Renal pelvis (tissue), 4 donors: Measurements from ENCODE around the gene USP30. TPM values are rescaled to one million over a fixed set of nuclear protein-coding genes. Genes with fewer than 3 reads are reported as not detected.
"Not testable (repeated sequence)": the region's sequence is repeated elsewhere in the genome, so short reads cannot be mapped to it uniquely, and the experiment has no call there.

ENCODE experiments used
- DNase-seq: peaks from one replicate; pipeline ENCODE4 v3.0.0-alpha.2; 2013
- polyA plus RNA-seq, 3 donors: library from polyadenylated mRNA; unstranded; fragments of 120-200 nt; gene quantifications; one replicate each; pipeline ENCODE4 v1.2.1, GENCODE V29; 2013; ENCODE audit not compliant: insufficient read length in 3 of 3

The USP30 gene
- polyA plus RNA-seq, 3 donors: 22.3 to 26.8 (median 26.2) TPM

DNA sequence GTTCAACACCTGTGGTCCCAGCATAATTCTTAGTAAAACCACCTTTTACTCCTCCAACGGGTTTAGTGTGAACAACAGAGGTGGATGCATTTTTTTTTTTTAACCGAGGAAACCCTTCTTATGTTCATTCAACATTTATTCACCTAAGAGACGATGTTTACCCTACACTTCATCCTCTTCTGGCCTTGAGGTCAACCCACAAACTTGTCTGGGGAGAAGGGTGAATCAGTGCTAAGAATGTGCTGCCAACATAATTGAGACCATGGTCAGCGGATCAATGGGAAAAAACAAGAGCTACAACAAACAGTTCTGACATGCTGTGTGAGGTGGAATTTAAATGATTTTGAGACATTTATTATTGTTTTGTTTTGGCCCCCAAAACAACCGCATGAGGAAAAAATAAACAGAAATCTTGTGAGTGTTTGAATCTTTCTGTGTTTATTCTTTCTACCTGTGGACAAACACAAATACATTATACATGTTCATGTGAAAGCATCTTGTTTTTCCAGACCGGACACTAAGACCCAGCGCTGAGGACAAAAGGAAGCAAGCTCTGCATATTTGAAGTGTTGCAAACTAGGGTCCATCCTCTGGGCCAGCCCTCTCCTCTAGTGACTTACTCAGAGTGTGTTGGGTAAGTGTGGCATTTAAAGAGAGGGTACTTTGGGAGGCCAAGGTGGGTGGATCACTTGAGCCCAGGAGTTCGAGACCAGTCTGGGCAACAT lies 5.1 kb upstream of the USP30 start:
- no peak for DNase-seq

DNA sequence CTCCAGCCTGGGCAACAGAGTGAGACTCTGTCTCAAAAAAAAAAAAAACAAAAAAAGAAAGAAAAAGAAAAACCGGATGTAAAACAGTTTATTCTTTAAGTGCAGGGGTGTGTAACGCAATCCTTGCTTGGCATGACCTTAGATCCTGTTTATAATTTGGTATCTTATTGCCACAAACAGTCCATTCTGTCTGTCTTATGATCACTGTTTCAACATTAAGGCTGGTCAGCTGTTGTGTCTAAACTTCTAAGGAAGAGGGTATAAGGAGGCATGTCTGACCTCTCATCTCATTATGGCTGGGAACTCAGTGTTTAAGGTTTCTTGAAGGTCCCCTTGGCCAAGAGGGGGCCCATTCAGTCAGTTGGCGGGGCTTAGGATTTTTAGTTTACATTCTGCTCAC lies 3.7 kb upstream of the USP30 start:
- not testable (repeated sequence) for DNase-seq

DNA sequence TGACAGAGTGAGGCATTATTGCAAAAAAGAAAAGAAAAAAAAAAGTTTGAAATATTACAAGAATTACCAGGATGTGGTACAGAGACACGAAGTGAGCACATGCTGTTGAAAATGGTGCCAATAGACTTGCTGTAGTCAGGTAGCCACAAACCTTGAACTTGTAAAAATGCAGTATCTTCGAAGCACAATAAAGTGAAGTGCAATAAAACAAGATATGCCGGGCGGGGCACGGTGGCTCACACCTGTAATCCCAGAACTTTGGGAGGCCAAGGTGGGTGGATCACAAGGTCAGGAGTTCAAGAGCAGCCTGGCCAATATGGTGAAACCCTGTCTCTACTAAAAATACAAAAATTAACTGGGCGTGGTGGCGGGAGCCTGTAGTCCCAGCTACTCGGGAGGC lies 2.6 kb upstream of the USP30 start:
- DNase-seq: not testable (repeated sequence)

DNA sequence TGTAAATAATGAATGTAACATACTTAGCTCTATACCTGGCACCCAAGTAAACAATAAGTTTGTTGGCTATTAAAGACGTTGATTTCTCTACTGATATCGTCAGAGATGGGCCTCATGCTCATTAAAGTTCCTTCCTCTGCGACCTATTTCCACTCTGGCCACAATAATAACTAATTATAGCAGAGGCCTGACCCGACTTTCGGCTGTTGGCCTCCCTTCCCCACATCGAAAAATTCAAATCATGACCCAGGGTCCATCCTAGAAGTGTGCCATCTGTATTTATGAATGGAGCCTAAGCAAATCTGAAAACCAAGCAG lies 321 bp upstream of the USP30 start:
- no peak for DNase-seq

DNA sequence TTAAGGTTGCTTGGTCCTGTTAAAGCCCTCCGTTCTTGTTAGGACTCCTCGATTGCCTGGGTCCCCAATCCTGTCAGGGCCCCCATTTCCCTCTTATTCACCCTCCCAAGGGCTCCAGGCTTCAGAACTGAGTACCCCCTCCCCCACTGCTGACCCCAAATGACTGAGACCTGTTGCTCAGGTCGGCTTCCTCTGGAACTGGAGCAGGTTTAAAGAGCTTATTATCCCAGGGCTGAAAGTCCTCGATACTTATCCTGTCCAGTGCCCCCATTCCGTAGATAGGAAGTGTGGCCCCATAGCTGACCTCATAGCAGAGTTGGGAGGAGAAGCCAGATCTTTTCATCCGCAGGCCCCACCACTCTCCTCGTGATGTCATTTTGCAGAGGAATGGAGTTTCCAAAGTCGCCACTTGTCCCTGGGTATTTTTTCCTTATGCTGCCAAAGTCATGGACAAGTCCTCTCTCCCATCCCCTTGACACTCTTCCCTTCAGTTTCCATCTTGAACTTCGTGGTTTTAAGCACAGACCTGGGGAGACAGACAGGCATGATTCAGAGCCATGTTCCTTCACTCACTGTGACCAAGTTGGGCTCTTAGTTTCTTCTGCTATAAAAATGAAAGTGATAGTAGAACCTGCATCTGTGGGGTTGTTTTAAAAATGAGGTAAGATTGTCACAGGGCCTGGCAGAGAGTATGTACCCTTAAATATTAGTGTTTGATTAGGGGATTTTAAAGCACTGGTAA lies 1.2 kb downstream of the USP30 start:
- no peak for DNase-seq

DNA sequence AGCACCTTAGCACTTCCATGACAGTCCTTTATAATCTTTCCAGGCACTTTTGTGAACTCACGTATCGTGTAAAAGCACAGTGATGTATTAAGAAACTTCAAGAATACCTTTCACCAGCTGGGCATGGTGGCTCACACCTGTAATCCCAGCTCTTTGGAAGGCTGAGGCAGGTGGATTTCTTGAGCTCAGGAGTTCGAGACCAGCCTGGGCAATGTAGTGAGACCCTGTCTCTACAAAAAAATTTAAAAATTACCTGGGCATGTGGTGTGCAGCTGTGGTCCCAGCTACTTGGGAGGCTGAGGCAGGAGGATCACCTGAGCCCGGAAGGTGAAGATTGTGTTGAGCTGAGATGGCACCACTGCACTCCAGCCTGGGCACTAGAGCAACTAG lies 1.7 kb downstream of the USP30 start:
- not testable (repeated sequence) for DNase-seq

DNA sequence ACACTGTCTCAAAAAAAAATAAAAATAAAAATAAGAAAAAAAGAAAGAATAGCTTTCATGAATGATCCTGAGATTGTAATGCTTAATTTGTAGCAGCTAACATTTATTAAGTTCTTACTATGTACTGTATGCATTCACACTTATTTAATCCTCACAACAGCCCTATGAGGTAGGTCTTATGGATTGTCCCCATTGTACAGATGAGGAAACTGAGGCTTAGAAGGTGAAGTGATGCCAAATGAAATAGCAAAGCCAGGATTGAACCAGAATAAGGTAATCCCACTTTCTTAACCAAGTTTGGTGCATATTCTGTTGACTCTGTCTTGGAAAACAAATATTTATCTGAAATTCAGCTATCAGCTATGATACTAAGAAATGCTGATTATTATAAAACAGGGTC lies 2.1 kb downstream of the USP30 start:
- DNase-seq: no peak

DNA sequence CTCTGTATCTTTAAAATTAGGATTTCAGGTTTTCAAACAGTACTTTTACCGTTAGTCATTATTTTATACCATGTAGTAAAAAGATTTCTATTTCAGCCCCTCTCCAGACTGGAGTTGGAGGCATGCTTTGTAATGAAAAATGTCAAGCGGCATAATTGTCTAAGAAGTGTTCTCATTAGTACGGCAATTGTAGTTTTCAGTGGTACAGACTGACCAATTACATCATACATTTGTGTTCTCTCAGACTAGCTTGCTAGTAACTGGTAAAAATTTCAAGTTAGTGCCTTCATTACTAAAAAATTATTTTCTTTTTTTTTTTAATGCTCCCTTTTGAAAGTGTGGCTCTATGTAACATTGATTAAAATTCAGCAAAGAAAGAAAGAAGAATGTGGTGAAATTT lies 4.5 kb downstream of the USP30 start:
- no peak for DNase-seq

DNA sequence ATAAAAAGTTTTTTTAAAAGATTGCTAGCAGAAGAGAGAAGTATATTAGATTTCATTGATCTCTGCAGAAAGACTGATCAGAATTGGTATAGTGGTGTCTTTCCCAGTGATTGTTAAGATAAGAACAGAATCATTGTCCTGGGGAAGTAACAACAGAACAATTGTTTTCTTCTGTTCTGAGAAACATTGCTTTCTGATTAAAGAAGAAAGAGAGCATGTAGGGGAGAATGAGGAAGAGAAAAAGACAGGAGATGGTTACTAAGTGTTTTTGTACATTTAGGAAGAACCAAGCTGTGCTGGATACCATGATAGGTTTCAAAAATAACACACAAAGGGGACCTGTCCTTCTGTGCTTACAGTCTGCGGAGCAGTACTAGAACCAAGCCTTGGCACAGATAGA lies 5.0 kb downstream of the USP30 start:
- no peak for DNase-seq

DNA sequence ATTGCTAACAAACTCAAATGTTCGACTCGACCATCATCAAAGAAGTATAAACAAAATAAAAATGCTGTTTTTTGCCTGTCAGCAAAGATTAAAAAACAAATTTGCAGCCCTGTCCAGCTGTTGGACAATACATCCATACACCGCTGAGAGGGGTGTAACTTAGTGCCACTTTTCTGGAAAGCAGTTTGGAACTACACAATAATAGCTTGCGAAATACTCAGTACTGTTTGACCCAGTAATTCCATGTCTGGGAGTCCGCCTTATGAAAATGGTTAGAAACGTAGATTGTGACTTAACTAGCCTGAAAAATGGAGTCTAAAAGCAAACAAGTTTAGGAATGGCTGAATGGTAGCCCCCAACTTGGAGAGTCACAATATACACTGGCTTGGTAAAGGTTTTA lies 6.4 kb downstream of the USP30 start:
- no peak for DNase-seq

DNA sequence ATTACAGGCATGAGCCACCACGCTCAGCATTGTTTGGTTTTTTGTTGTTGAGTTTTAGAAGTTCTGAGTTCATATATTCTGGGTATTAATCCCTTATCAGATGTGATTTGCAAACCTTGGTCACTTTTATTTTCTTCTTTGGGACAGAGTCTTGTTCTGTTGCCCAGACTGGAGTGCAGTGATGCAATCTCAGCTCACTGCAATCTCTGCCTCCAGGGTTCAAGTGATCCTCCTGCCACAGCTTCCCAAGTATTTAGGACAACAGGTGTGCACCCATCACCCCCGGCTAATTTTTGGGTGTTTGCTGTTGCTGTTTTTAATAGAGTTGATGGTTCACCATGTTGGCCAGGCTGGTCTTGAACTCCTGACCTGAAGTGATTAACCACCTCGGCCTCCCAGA lies 11.8 kb downstream of the USP30 start:
- DNase-seq: no peak

DNA sequence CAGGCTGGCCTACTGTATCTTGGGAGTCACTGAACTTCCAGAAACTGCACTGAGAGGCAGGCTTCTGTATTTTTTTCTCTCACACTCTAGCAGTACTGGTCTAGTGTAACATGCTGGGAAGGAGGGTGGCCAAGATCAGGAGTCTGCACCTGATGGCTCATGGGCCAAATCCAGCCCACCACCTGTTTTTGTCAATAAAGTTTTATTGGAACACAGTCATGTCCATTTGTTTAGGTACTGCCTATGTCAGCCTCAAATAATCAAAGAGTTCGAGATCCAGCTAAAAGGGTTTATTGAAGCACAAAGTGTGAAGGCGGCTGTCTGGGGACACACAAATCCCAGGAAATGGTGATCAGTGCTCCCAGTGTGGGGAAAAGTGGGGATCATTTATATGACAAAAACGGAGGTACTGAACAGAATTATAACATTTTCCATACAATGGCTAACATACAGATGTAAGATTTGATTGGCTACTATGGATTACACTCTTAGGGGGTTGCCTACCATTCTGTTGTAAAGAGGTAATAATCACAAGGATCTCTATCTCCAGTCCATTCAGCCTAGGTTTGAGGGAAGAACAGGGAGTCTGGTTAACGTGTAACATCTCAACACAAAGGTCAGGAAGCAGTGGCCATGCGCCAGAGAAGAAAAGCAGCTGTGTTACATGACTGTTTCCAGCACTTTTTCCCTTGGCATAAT lies 12.9 kb downstream of the USP30 start:
- no peak for DNase-seq

DNA sequence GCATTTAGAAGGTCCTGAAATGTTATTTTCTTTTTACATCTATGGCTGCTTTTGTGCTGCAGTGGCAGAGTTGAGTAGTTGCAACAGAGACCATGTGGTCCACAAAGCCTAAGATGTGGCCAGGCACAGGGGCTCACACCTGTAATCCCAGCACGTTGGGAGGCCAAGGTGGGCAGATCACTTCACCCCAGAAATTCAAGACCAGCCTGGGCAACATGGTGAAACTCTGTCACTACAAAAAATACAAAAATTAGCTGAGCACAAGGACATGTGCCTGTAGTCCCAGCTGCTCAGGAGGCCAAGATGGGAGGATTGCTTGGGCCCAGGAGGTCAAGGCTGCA lies 13.4 kb downstream of the USP30 start:
- no peak for DNase-seq

DNA sequence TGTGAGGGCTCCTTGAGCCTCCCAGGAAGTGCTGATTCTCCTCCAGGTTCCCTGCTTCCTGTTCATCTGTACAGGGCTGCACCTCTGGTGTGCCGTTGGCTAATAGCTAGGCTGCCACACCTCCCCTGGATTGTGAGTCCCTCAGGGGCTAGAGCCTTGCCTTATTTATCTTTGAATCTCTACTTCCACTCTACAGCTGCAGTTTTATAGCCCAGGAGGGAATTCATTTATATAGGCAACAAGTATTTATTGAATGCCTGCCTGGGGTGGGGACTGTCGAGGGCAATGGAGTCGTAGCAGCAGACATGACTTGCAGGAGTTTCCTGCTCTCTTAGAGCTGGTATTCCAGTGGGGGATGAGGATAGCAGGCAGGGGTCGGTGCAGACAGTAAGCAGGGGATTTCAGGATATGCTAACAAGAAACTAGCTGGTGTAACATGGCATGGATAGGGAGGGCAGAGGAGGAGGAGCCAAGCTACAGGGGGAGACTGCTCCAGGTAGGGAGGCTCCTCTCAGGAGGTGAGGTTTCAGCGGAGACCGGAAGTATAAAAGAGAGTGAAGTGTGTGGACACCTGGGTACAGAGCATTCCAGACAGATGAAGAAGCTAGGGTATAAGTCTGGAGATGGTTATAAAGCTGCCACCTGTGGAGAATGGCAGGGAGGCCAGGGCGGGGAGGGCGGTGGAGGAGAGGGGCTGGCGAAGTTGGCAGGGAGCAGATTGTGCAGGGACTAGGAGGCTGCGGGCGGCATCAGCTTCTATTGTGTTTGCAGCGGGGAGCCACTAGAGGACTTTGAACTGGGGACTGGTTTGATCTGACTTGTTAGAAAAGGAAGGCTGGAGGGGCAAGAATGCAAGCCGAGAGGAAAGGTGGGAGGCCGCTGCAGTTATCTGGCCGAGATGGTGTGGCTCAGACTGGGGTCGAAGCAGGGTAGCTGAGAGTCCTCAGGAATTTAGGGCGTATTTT lies 17.2 kb downstream of the USP30 start:
- no peak for DNase-seq

DNA sequence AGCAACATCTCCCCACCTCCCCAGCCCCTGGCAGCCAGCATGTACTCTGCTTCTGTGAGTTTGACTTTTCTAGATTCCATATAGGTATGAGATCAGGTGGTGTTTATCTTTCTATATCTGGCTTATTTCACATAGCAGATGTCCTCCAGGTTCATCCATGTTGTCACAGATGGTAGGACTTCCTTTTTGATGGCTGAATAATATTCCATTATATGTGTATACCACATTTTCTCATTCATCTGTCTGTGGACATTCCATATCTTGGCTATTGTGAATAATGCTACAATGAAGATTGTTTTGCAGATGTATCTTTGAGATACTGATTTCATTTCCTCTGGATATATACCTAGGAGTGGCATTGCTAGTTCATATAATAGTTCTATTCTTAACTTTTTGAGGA lies 22.5 kb downstream of the USP30 start:
- DNase-seq: no peak

DNA sequence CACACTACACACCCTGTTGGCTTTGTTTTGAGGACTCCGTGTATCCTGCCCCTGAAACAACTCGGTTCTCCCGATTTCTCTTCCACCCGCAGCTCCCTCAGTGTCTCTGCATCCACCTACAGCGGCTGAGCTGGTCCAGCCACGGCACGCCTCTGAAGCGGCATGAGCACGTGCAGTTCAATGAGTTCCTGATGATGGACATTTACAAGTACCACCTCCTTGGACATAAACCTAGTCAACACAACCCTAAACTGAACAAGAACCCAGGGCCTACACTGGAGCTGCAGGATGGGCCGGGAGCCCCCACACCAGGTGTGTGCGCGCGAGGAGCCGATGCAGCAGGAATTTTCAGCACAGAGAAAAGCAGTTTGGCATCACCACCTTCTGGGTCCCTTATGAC lies 30.4 kb downstream of the USP30 start:
- DNase-seq: no peak

DNA sequence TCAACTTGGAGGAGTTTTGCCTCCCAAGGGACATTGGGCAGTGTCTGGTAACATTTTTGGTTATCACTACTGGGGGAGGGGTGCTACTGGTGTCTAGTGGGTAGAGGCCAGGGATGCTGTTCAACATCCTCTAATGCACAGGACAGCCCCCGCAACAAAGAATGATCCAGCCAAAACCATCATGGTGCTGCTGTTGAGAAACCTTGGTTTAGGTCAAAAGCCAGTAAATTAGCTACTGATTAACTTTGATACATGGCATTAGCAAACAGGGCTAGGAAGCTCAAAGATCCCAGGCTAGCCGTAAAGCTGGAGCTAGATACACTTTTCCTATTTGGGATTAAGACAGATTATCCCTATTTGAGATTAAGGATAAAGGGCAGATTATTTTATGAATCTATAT lies 32.0 kb downstream of the USP30 start:
- no peak for DNase-seq

DNA sequence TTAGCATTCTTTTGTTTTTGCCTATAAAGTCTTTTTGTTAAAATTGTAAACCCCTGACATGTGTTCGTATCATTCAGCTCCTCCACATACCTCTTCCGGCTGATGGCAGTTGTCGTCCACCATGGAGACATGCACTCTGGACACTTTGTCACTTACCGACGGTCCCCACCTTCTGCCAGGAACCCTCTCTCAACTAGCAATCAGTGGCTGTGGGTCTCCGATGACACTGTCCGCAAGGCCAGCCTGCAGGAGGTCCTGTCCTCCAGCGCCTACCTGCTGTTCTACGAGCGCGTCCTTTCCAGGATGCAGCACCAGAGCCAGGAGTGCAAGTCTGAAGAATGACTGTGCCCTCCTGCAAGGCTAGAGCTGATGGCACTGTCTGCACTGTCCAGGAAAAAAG lies 33.2 kb downstream of the USP30 start:
- DNase-seq: no peak

DNA sequence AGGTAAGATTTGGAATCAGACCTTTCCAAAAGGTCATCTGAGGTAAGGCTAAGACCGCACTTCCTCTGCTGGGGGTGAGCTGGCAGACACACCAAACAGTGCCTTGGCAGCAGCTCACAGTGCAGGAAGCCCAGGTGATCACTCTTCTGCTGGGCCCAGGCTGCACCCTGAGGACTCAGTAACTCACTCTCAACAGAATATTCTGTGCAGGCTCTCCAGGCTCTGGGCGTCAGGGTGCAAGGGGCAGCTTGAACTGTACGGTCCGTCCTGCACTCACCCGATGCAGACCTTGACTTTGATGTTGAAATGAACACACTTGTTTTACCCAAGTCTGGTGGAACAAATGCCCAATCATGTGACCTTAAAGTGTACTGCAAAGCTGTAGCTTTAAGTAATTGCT lies 34.9 kb downstream of the USP30 start:
- DNase-seq: no peak

DNA sequence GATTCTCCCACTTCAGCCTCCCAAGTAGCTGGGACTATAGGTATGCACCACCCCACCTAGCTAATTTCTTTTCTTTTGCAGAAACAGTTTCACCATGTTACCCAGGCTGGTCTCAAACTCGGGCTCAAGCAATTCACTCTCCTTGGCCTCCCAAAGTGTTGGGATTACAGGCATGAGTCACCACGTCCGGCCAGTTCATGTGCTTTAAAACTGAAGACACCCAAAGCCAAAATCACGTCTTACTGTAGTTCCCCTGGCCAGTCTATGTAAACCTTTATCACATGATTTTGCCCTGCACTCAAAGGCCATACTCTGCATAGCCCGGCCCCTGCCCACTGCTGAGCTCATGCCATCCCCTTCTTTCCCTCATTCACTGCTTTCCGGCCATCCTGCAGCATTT lies 36.4 kb downstream of the USP30 start:
- no peak for DNase-seq

DNA sequence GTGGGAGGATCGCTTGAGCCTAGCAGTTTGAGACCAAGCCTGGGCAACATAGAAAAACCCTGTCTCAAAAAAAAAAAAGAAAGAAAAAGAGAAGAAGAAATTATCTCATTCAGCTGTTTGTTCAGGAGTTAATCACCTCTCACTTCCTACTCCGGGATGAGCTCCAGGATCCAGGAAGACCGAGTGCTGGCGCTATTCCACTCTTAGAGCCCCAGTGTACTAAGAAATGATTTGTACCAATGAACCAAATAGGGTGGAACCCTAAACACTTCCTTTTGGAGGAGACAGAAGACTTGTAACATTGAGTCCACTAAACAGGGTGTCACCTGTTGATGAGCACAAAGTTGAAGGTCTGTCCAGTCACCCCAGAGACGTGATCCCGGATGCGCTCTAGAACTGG lies 37.3 kb downstream of the USP30 start:
- DNase-seq: no peak

DNA sequence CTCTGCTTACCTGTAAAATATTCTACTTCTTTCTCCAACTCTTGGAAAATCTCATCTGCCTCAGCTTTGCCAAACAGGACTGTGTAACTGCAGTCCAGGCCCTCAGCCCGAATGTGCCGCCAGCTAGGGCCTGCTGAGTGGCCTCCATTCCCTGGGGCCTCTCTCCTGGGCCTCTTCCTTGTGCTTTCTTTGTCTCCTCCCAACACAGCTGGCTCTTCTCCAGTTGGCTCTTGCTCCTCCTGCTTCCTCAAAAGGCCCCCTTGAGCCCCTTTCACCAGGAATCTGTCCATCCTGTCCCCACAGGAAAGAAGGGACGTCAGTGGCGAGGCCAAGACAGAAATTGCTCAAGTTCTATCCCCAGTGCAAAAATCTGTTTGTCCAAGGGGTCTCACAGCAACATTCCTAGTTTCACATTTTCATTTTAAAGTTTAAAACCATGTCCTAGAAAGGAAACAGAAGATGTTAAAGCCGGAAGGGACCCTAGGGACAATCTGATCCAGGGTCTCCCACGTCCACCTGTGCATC lies 40.2 kb downstream of the USP30 start:
- DNase-seq: no peak
